ENCODE data around the gene EIF3I.

DNA sequence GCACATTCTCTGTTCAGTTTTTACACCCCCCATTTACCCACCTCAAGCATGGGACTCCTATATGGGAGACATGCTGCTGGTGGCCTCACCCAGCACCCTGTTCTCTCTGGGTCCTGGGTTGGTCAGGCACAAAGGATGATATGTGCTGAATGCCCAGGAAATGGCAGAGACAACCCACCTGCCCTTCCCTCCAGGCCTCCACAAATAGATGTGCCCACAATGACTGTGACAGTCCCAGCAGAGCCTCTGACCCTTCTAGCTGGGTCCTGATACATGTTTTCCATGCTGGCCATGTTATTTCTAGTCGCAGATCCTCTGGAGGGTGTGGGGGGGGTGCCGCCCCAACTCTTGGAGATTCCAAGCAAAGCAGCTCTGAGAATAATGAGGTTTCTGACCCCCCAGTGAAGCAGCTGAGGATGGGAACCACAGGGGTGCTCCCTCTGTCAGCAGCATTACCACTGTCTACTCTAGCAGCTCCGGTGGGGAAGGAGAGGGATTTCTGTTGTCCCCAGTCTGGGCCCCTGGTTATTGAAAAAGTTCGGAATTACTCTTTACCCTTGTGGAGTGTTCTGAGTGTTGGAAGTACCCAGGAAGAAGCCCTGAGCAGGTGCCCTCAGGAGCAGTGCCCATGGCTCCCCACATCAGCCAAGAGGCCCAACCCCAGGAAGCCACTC, 23.0 kb upstream of the EIF3I start:
- TF ChIP-seq, protein P1, sequence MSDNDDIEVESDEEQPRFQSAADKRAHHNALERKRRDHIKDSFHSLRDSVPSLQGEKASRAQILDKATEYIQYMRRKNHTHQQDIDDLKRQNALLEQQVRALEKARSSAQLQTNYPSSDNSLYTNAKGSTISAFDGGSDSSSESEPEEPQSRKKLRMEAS (IDR thresholded peaks at IDR 0.05), result no peak
- TF ChIP-seq EP300 (IDR thresholded peaks at IDR 0.05; ENCODE audit: borderline replicate concordance) (no peak), RAD21 (IDR thresholded peaks at IDR 0.05; ENCODE audit: low read depth) (no peak), FOXM1 (IDR thresholded peaks at IDR 0.05; ENCODE audit: borderline replicate concordance, low read depth) (no peak), TEAD4 (IDR thresholded peaks at IDR 0.05) (no peak), TAF1 (IDR thresholded peaks at IDR 0.05; ENCODE audit: low read depth) (no peak), ZBTB7A (IDR thresholded peaks at IDR 0.05; ENCODE audit: low read depth) (no peak), CREB1 (IDR thresholded peaks at IDR 0.05; ENCODE audit: low read depth) (no peak), CEBPB (IDR thresholded peaks at IDR 0.05) (no peak), YY1 (IDR thresholded peaks at IDR 0.05; ENCODE audit: low read depth) (no peak), TCF12 (IDR thresholded peaks at IDR 0.05; ENCODE audit: low read depth) (no peak), NFIC (IDR thresholded peaks at IDR 0.05) (no peak), EGR1 (IDR thresholded peaks at IDR 0.05) (no peak)
- TF ChIP-seq, protein P2, sequence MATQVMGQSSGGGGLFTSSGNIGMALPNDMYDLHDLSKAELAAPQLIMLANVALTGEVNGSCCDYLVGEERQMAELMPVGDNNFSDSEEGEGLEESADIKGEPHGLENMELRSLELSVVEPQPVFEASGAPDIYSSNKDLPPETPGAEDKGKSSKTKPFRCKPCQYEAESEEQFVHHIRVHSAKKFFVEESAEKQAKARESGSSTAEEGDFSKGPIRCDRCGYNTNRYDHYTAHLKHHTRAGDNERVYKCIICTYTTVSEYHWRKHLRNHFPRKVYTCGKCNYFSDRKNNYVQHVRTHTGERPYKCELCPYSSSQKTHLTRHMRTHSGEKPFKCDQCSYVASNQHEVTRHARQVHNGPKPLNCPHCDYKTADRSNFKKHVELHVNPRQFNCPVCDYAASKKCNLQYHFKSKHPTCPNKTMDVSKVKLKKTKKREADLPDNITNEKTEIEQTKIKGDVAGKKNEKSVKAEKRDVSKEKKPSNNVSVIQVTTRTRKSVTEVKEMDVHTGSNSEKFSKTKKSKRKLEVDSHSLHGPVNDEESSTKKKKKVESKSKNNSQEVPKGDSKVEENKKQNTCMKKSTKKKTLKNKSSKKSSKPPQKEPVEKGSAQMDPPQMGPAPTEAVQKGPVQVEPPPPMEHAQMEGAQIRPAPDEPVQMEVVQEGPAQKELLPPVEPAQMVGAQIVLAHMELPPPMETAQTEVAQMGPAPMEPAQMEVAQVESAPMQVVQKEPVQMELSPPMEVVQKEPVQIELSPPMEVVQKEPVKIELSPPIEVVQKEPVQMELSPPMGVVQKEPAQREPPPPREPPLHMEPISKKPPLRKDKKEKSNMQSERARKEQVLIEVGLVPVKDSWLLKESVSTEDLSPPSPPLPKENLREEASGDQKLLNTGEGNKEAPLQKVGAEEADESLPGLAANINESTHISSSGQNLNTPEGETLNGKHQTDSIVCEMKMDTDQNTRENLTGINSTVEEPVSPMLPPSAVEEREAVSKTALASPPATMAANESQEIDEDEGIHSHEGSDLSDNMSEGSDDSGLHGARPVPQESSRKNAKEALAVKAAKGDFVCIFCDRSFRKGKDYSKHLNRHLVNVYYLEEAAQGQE (IDR thresholded peaks at IDR 0.05; ENCODE audit: low read depth), result no peak
